ENCODE data around the gene CFAP57.

CFAP57 gene

GRCh38 chr1:43229826-43230780, 58.0 kb downstream of the CFAP57 start:
- Histone ChIP-seq H3K4me1 (ENCODE audit: control insufficient read depth in 1 of 2, insufficient read depth in 2 of 2, low read length in 2 of 2) (peaks cover 4 to 7% of the 10 kb centered on the region in 2 donors), H3K4me3 (ENCODE audit: low read depth in 1 of 2, low read length in 2 of 2) (no peak overlapping the region), H3K36me3 (ENCODE audit: control insufficient read depth in 1 of 2, insufficient read depth in 2 of 2, low read length in 2 of 2) (no peaks in the 10 kb centered on the region), H3K9me3 (ENCODE audit: control insufficient read depth in 1 of 2, low read length in 2 of 2) (no peaks in the 10 kb centered on the region), H3K27ac (ENCODE audit: low read length) (no peak overlapping the region), H3K27me3 (ENCODE audit: low read depth, low read length) (no peaks in the 10 kb centered on the region)

GRCh38 chr1:43232074-43232473, 59.9 kb downstream of the CFAP57 start:
- Histone ChIP-seq H3K9me3 (ENCODE audit: control insufficient read depth in 1 of 2, low read length in 2 of 2) (no peaks in the 10 kb centered on the region), H3K36me3 (ENCODE audit: control insufficient read depth in 1 of 2, insufficient read depth in 2 of 2, low read length in 2 of 2) (no peaks in the 10 kb centered on the region), H3K4me3 (ENCODE audit: low read depth in 1 of 2, low read length in 2 of 2) (no peak overlapping the region), H3K27me3 (ENCODE audit: low read depth, low read length) (no peaks in the 10 kb centered on the region), H3K4me1 (ENCODE audit: control insufficient read depth in 1 of 2, insufficient read depth in 2 of 2, low read length in 2 of 2) (peaks cover 4 to 7% of the 10 kb centered on the region in 2 donors), H3K27ac (ENCODE audit: low read length) (no peak overlapping the region)

GRCh38 chr1:43232482-43232881, 60.4 kb downstream of the CFAP57 start:
- H3K4me1 ChIP-seq (ENCODE audit: control insufficient read depth in 1 of 2, insufficient read depth in 2 of 2, low read length in 2 of 2) = peaks cover 4 to 7% of the 10 kb centered on the region in 2 donors
- H3K27me3 ChIP-seq (ENCODE audit: low read depth, low read length) = no peaks in the 10 kb centered on the region
- no peaks in the 10 kb centered on the region for H3K9me3 ChIP-seq (ENCODE audit: control insufficient read depth in 1 of 2, low read length in 2 of 2)
- H3K4me3 ChIP-seq (ENCODE audit: low read depth in 1 of 2, low read length in 2 of 2) = no peak overlapping the region
- H3K27ac ChIP-seq (ENCODE audit: low read length) = no peak overlapping the region
- H3K36me3 ChIP-seq (ENCODE audit: control insufficient read depth in 1 of 2, insufficient read depth in 2 of 2, low read length in 2 of 2) = no peaks in the 10 kb centered on the region

GRCh38 chr1:43233631-43234030, 61.5 kb downstream of the CFAP57 start:
- Histone ChIP-seq H3K4me3 (ENCODE audit: low read depth in 1 of 2, low read length in 2 of 2) (no peak overlapping the region), H3K27ac (ENCODE audit: low read length) (no peak overlapping the region), H3K36me3 (ENCODE audit: control insufficient read depth in 1 of 2, insufficient read depth in 2 of 2, low read length in 2 of 2) (no peaks in the 10 kb centered on the region), H3K27me3 (ENCODE audit: low read depth, low read length) (no peaks in the 10 kb centered on the region), H3K9me3 (ENCODE audit: control insufficient read depth in 1 of 2, low read length in 2 of 2) (no peaks in the 10 kb centered on the region), H3K4me1 (ENCODE audit: control insufficient read depth in 1 of 2, insufficient read depth in 2 of 2, low read length in 2 of 2) (peaks cover 4 to 12% of the 10 kb centered on the region in 2 donors)

- peaks cover 4 to 9% of the 10 kb centered on the region in 2 donors for H3K4me1 ChIP-seq (ENCODE audit: control insufficient read depth in 1 of 2, insufficient read depth in 2 of 2, low read length in 2 of 2)
Measured at GRCh38 chr1:43234267-43234666, 62.1 kb downstream of the CFAP57 start.

GRCh38 chr1:43235040-43235439, 62.9 kb downstream of the CFAP57 start:
- Histone ChIP-seq H3K4me3 (ENCODE audit: low read depth in 1 of 2, low read length in 2 of 2) (no peak overlapping the region), H3K27me3 (ENCODE audit: low read depth, low read length) (no peaks in the 10 kb centered on the region), H3K4me1 (ENCODE audit: control insufficient read depth in 1 of 2, insufficient read depth in 2 of 2, low read length in 2 of 2) (peaks cover 0 to 5% of the 10 kb centered on the region in 2 donors), H3K9me3 (ENCODE audit: control insufficient read depth in 1 of 2, low read length in 2 of 2) (no peaks in the 10 kb centered on the region), H3K27ac (ENCODE audit: low read length) (no peak overlapping the region), H3K36me3 (ENCODE audit: control insufficient read depth in 1 of 2, insufficient read depth in 2 of 2, low read length in 2 of 2) (no peaks in the 10 kb centered on the region)

More at GRCh38 chr1:43234267-43234666, 62.1 kb downstream of the CFAP57 start:
- H3K9me3 ChIP-seq (ENCODE audit: control insufficient read depth in 1 of 2, low read length in 2 of 2) = no peaks in the 10 kb centered on the region
- H3K27ac ChIP-seq (ENCODE audit: low read length) = no peak overlapping the region
- H3K27me3 ChIP-seq (ENCODE audit: low read depth, low read length) = no peaks in the 10 kb centered on the region
- H3K36me3 ChIP-seq (ENCODE audit: control insufficient read depth in 1 of 2, insufficient read depth in 2 of 2, low read length in 2 of 2) = no peaks in the 10 kb centered on the region
- H3K4me3 ChIP-seq (ENCODE audit: low read depth in 1 of 2, low read length in 2 of 2) = no peak overlapping the region

GRCh38 chr1:43235451-43236121, 63.5 kb downstream of the CFAP57 start:
- Histone ChIP-seq H3K9me3 (ENCODE audit: control insufficient read depth in 1 of 2, low read length in 2 of 2) (no peaks in the 10 kb centered on the region), H3K27me3 (ENCODE audit: low read depth, low read length) (no peaks in the 10 kb centered on the region), H3K4me3 (ENCODE audit: low read depth in 1 of 2, low read length in 2 of 2) (no peak overlapping the region), H3K4me1 (ENCODE audit: control insufficient read depth in 1 of 2, insufficient read depth in 2 of 2, low read length in 2 of 2) (peaks cover 0 to 5% of the 10 kb centered on the region in 2 donors), H3K27ac (ENCODE audit: low read length) (no peak overlapping the region), H3K36me3 (ENCODE audit: control insufficient read depth in 1 of 2, insufficient read depth in 2 of 2, low read length in 2 of 2) (no peaks in the 10 kb centered on the region)

GRCh38 chr1:43237121-43237520, 65.0 kb downstream of the CFAP57 start:
- no peaks in the 10 kb centered on the region for H3K9me3 ChIP-seq (ENCODE audit: control insufficient read depth in 1 of 2, low read length in 2 of 2)
- no peaks in the 10 kb centered on the region for H3K36me3 ChIP-seq (ENCODE audit: control insufficient read depth in 1 of 2, insufficient read depth in 2 of 2, low read length in 2 of 2)
- no peak overlapping the region for H3K27ac ChIP-seq (ENCODE audit: low read length)
- H3K4me1 ChIP-seq (ENCODE audit: control insufficient read depth in 1 of 2, insufficient read depth in 2 of 2, low read length in 2 of 2) = peaks cover 0 to 5% of the 10 kb centered on the region in 2 donors
- H3K27me3 ChIP-seq (ENCODE audit: low read depth, low read length) = no peaks in the 10 kb centered on the region
- H3K4me3 ChIP-seq (ENCODE audit: low read depth in 1 of 2, low read length in 2 of 2) = no peak overlapping the region

GRCh38 chr1:43238085-43238484, 66.0 kb downstream of the CFAP57 start:
- Histone ChIP-seq H3K4me3 (ENCODE audit: low read depth in 1 of 2, low read length in 2 of 2) (no peak overlapping the region), H3K27me3 (ENCODE audit: low read depth, low read length) (no peaks in the 10 kb centered on the region), H3K9me3 (ENCODE audit: control insufficient read depth in 1 of 2, low read length in 2 of 2) (no peaks in the 10 kb centered on the region), H3K27ac (ENCODE audit: low read length) (no peak overlapping the region), H3K4me1 (ENCODE audit: control insufficient read depth in 1 of 2, insufficient read depth in 2 of 2, low read length in 2 of 2) (peaks cover 0 to 5% of the 10 kb centered on the region in 2 donors), H3K36me3 (ENCODE audit: control insufficient read depth in 1 of 2, insufficient read depth in 2 of 2, low read length in 2 of 2) (no peaks in the 10 kb centered on the region)

- Histone ChIP-seq H3K4me1 (ENCODE audit: control insufficient read depth in 1 of 2, insufficient read depth in 2 of 2, low read length in 2 of 2) (peaks cover 0 to 5% of the 10 kb centered on the region in 2 donors), H3K27me3 (ENCODE audit: low read depth, low read length) (no peaks in the 10 kb centered on the region), H3K4me3 (ENCODE audit: low read depth in 1 of 2, low read length in 2 of 2) (no peak overlapping the region), H3K9me3 (ENCODE audit: control insufficient read depth in 1 of 2, low read length in 2 of 2) (no peaks in the 10 kb centered on the region), H3K36me3 (ENCODE audit: control insufficient read depth in 1 of 2, insufficient read depth in 2 of 2, low read length in 2 of 2) (no peaks in the 10 kb centered on the region), H3K27ac (ENCODE audit: low read length) (no peak overlapping the region)
Measured at GRCh38 chr1:43238991-43239469, 66.9 kb downstream of the CFAP57 start.

GRCh38 chr1:43239484-43239883, 67.4 kb downstream of the CFAP57 start:
- Histone ChIP-seq H3K4me1 (ENCODE audit: control insufficient read depth in 1 of 2, insufficient read depth in 2 of 2, low read length in 2 of 2) (peaks cover 0 to 5% of the 10 kb centered on the region in 2 donors), H3K36me3 (ENCODE audit: control insufficient read depth in 1 of 2, insufficient read depth in 2 of 2, low read length in 2 of 2) (no peaks in the 10 kb centered on the region), H3K9me3 (ENCODE audit: control insufficient read depth in 1 of 2, low read length in 2 of 2) (no peaks in the 10 kb centered on the region), H3K27me3 (ENCODE audit: low read depth, low read length) (no peaks in the 10 kb centered on the region), H3K4me3 (ENCODE audit: low read depth in 1 of 2, low read length in 2 of 2) (no peak overlapping the region), H3K27ac (ENCODE audit: low read length) (no peak overlapping the region)
